HFFc6 (cell line): ENCODE results near the gene TNFAIP8L1. TPM values are rescaled to one million over a fixed set of nuclear protein-coding genes. Genes with fewer than 3 reads are reported as not detected.
"Not testable (repeated sequence)": the region's sequence is repeated elsewhere in the genome, so short reads cannot be mapped to it uniquely, and the experiment has no call there.

Experiments
- DNase-seq: peaks from one replicate; pipeline ENCODE4 v3.0.0-alpha.2; 2018
- H3K27ac Mint-ChIP-seq: 2 replicates; pipeline ENCODE4 v1.8.0; 2020; ENCODE audit warnings: mild to moderate bottlenecking, mixed read lengths
- H3K27me3 Mint-ChIP-seq: 2 replicates; pipeline ENCODE4 v1.8.0; 2021; ENCODE audit warnings: mild to moderate bottlenecking, moderate library complexity, mixed read lengths; ENCODE audit not compliant: insufficient read depth
- H3K36me3 Mint-ChIP-seq: 2 replicates; pipeline ENCODE4 v1.8.0; 2021; ENCODE audit warnings: low read depth, mixed read lengths
- H3K4me1 Mint-ChIP-seq: 2 replicates; pipeline ENCODE4 v1.8.0; 2020; ENCODE audit warnings: low read depth, mixed read lengths
- H3K4me3 Mint-ChIP-seq: 2 replicates; pipeline ENCODE4 v1.8.0; 2020; ENCODE audit warnings: mild to moderate bottlenecking, moderate library complexity, mixed read lengths
- H3K9me3 Mint-ChIP-seq: 2 replicates; pipeline ENCODE4 v1.8.0; 2020; ENCODE audit warnings: mild to moderate bottlenecking, mixed read lengths
- total RNA-seq, 6 experiments: library from RNA; stranded (reverse); fragmentation: NEBNext Ultra II Directional; extraction: Animal tissue kit (Norgen Biotek cat#: 25700); gene quantifications; 2 replicates in 1 of 6; 3 replicates in 5 of 6; pipeline ENCODE4 v1.2.3, GENCODE V29; 2021
- TF ChIP-seq, protein P1 (sequence below): fragments of 200-600 bp; sonication (generic); IDR thresholded peaks from 2 replicates; pipeline ENCODE4 v1.5.0; 2021; ENCODE audit warnings: antibody characterized with exemption, mild to moderate bottlenecking

TNFAIP8L1 gene
- total RNA-seq, 6 experiments from 2014 or later = 4.5 to 8.2 (median 6.7) TPM

DNA sequence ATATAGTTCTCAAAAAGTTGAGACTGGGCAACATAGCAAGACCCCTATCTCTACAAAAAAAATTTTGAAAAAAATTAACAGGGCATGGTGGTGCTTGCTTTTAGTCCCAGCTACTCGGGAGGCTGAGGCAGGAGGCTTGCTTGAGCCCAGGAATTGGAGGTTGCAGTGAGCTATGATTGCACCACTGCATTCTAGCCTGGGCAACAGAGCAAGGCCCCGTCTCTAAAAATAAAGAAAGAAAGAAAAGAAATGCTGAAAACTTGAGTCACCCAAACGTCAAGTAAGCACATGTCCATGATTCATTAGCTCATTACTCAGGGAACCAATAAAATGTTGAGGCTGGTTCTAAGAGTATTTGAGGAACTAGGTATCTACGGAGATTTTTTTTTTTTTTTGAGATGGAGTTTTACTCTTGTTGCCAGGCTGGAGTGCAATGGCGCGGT is 45.9 kb upstream of the TNFAIP8L1 start:
- no peaks in the 10 kb centered on the region for H3K36me3 Mint-ChIP-seq
- H3K27me3 Mint-ChIP-seq = peaks cover 9% of the 10 kb centered on the region
- no peak overlapping the region for H3K27ac Mint-ChIP-seq
- H3K4me3 Mint-ChIP-seq = no peak overlapping the region
- TF ChIP-seq, protein P1, sequence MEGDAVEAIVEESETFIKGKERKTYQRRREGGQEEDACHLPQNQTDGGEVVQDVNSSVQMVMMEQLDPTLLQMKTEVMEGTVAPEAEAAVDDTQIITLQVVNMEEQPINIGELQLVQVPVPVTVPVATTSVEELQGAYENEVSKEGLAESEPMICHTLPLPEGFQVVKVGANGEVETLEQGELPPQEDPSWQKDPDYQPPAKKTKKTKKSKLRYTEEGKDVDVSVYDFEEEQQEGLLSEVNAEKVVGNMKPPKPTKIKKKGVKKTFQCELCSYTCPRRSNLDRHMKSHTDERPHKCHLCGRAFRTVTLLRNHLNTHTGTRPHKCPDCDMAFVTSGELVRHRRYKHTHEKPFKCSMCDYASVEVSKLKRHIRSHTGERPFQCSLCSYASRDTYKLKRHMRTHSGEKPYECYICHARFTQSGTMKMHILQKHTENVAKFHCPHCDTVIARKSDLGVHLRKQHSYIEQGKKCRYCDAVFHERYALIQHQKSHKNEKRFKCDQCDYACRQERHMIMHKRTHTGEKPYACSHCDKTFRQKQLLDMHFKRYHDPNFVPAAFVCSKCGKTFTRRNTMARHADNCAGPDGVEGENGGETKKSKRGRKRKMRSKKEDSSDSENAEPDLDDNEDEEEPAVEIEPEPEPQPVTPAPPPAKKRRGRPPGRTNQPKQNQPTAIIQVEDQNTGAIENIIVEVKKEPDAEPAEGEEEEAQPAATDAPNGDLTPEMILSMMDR = no peak
- no peaks in the 10 kb centered on the region for H3K9me3 Mint-ChIP-seq
- peaks cover 6% of the 10 kb centered on the region; the same call in 1 of the 2 replicates for H3K4me1 Mint-ChIP-seq
- peak; percentile 86 for DNase-seq

DNA sequence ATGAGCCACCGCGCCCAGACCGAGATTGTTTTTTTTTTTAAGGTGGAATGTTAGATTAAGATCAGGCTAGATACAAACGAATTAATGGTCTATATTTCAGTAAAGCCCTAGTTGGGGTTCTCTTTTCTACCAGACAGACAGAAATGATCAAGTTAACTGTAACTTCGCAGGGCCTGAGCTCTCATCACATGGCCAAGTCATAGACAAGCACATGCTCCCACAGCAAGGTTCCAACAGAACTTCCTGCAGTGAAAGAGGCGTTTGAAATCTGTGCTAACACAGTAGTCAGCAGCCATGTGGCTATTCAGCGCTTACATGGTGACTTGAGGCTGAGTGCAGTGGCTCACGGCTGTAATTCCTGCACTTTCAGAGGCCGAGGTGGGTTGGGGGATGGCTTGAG is 45.1 kb upstream of the TNFAIP8L1 start:
- H3K4me3 Mint-ChIP-seq = no peak overlapping the region
- peaks cover 9% of the 10 kb centered on the region for H3K27me3 Mint-ChIP-seq
- TF ChIP-seq, protein P1 = no peak
- H3K36me3 Mint-ChIP-seq = no peaks in the 10 kb centered on the region
- peaks cover 6% of the 10 kb centered on the region; the same call in 1 of the 2 replicates for H3K4me1 Mint-ChIP-seq
- peak overlapping the region; percentile 30; the same call in 1 of the 2 replicates for H3K27ac Mint-ChIP-seq
- DNase-seq = no peak
- H3K9me3 Mint-ChIP-seq = no peaks in the 10 kb centered on the region

DNA sequence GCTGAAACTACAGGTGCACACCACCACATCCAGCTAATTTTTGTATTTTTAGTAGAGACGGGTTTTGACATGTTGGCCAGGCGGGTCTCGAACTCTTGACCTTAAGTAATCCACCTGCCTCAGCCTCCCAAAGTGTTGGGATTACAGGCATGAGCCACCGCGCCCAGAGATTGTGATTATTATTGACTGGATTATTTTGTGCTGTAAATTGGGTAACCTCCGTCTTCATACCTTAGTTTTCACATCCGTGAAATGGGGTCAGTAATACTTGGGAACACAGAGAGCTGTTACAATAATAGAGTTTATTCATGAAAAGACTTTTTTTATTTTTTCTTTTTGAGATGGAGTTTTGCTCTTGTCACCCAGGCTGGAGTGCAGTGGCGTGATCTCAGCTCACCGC is 44.2 kb upstream of the TNFAIP8L1 start:
- not testable (repeated sequence) for H3K36me3 Mint-ChIP-seq, H3K4me1 Mint-ChIP-seq, H3K27ac Mint-ChIP-seq, H3K9me3 Mint-ChIP-seq, DNase-seq, H3K4me3 Mint-ChIP-seq
- peaks cover 10% of the 10 kb centered on the region for H3K27me3 Mint-ChIP-seq

DNA sequence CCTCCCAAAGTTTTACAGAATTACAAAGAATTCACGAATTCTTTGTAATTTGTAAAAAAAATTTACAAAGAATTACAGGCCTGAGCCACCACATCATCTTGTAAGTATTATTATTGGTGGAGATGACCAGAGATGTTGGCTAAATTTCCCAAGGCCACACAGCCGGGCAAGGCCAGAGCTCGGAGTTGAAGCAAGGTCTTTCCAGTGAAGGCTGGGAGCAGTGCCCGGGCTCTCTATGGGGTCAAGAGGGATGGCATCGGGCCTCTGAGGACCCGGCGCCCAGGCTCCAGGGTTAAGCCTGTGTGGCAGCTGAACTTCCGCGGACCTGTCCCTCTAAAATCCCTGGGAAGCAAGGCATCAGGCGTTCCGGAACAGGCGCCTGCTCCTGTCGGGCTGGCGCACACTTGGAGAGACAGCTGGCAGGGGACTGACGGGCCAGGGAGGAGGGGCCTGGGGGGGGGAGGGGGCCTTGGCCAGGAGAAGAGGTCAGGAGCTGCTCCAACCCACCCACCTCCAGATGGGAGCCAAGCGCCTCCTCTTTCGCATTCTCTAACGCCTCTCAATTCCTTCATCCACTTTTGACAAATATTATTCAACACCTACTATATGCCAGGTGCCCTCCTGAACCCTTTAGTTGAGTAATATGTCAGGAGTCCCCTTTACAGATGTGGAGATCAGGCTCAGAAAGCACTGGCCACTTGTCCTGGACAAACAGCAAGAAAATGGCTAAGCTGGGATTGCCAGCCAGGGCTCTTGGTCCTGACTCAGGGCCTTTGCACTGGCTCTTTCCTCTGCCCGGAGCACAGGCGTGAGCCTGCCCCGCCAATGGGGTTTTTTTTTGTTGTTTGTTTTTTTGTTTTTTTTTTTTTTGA is 43.0 kb upstream of the TNFAIP8L1 start:
- peaks cover 6% of the 10 kb centered on the region; the same call in 1 of the 2 replicates for H3K4me1 Mint-ChIP-seq
- H3K27ac Mint-ChIP-seq = no peak overlapping the region
- DNase-seq = no peak
- no peaks in the 10 kb centered on the region for H3K36me3 Mint-ChIP-seq
- peaks cover 15% of the 10 kb centered on the region for H3K27me3 Mint-ChIP-seq
- H3K9me3 Mint-ChIP-seq = no peaks in the 10 kb centered on the region
- TF ChIP-seq, protein P1 = no peak
- H3K4me3 Mint-ChIP-seq = no peak overlapping the region

DNA sequence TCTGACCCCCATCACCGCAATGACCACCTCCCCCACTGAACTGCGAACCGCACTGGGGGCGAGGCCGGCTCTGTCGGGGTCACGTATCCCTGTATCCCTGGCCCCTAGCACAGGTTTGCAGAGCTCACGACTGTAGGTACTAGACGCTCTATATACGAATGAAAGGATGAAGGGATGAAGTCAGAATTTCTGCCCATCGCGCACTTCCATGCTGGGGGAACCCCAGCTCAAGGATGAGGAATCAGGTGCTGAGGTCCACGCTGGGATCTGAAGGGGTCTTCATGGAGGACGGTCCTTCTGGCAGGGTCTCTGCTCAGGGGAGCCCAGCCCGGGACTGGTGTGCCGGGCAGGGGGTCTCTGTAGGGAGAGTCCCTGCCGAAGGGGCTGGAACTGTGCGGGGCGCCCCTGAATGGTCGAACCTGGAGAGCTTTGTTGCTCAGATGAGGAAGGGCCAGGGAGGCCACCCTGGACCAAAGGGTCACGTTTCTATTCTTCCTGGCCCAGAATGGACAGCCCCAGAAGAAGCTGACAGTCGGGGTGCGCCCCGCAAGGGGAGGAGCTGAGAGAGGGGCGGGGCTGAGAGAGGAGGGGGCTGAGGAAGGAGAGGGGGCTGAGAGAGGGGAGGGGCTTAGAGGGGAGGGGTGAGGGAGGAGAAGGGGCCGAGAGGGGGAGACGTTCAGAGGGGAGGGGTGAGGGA is 41.9 kb upstream of the TNFAIP8L1 start:
- TF ChIP-seq, protein P1 = no peak
- no peak for DNase-seq
- Mint-ChIP-seq H3K36me3 (no peaks in the 10 kb centered on the region), H3K4me1 (peaks cover 6% of the 10 kb centered on the region; the same call in 1 of the 2 replicates), H3K4me3 (no peak overlapping the region), H3K27ac (no peak overlapping the region), H3K27me3 (peaks cover 12% of the 10 kb centered on the region), H3K9me3 (no peaks in the 10 kb centered on the region)
